GM23338 (cell line): ENCODE measurements around the gene RTN4RL1. TPM values are rescaled to one million over a fixed set of nuclear protein-coding genes. Genes with fewer than 3 reads are reported as not detected.

Experiments
- ATAC-seq: fragments of 200-7000 bp; cut with Tn5 transposase; 3 replicates; pipeline ENCODE4 v1.9.1; 2020
- DNase-seq: peaks from one replicate; pipeline ENCODE4 v3.0.0-alpha.2; 2015; ENCODE audit warnings: low spot score
- H2AFZ ChIP-seq: fragments of 200-600 bp; sonication (generic); 2 replicates; pipeline ENCODE4 v1.8.0; 2016; ENCODE audit warnings: antibody characterized with exemption, mild to moderate bottlenecking, moderate library complexity
- H3F3A ChIP-seq: fragments of 200-600 bp; sonication (generic); replicated peaks from 2 replicates; pipeline ENCODE4 v1.8.0; 2017; ENCODE audit warnings: antibody characterized with exemption, mixed run types, low read depth
- H3K27ac ChIP-seq: fragments of 200-600 bp; sonication (generic); 2 replicates; pipeline ENCODE4 v1.6.1; 2016; ENCODE audit warnings: low read depth
- H3K27me3 ChIP-seq: fragments of 200-600 bp; sonication (generic); 2 replicates; pipeline ENCODE4 v1.8.0; 2016; ENCODE audit warnings: mild to moderate bottlenecking, mixed run types, moderate library complexity; ENCODE audit not compliant: insufficient read depth
- H3K36me3 ChIP-seq: fragments of 200-600 bp; sonication (generic); 2 replicates; pipeline ENCODE4 v1.8.0; 2016; ENCODE audit warnings: mild to moderate bottlenecking; ENCODE audit not compliant: insufficient read depth
- H3K4me1 ChIP-seq: fragments of 200-600 bp; sonication (generic); 2 replicates; pipeline ENCODE4 v1.8.0; 2016; ENCODE audit warnings: mild to moderate bottlenecking, moderate library complexity; ENCODE audit not compliant: insufficient read depth
- H3K4me2 ChIP-seq: fragments of 200-600 bp; sonication (generic); 2 replicates; pipeline ENCODE4 v1.7.1; 2017; ENCODE audit warnings: mixed run types
- H3K4me3 ChIP-seq: fragments of 200-600 bp; sonication (generic); 2 replicates; pipeline ENCODE4 v1.6.1; 2016; ENCODE audit warnings: mixed run types
- H3K79me2 ChIP-seq: fragments of 200-600 bp; sonication (generic); replicated peaks from 2 replicates; pipeline ENCODE4 v1.8.0; 2017; ENCODE audit warnings: mild to moderate bottlenecking; ENCODE audit not compliant: insufficient read depth
- H3K9me2 ChIP-seq: fragments of 200-600 bp; sonication (generic); 2 replicates; pipeline ENCODE4 v1.8.0; 2017; ENCODE audit not compliant: insufficient read depth
- H4K20me1 ChIP-seq: fragments of 200-600 bp; sonication (generic); replicated peaks from 2 replicates; pipeline ENCODE4 v1.8.0; 2017; ENCODE audit warnings: mild to moderate bottlenecking; ENCODE audit not compliant: insufficient read depth
- H3K27ac Mint-ChIP-seq: 2 replicates; pipeline ENCODE4 v1.8.0; 2020; ENCODE audit warnings: inconsistent platforms, mild to moderate bottlenecking, moderate library complexity, mixed read lengths
- H3K27me3 Mint-ChIP-seq: 3 replicates; pipeline ENCODE4 v1.8.0; 2022; ENCODE audit warnings: low read depth, mild to moderate bottlenecking, moderate library complexity, mixed read lengths, inconsistent platforms; ENCODE audit not compliant: insufficient read depth, poor library complexity
- H3K36me3 Mint-ChIP-seq: 3 replicates; pipeline ENCODE4 v1.8.0; 2021; ENCODE audit warnings: low read depth, mild to moderate bottlenecking, inconsistent platforms, moderate library complexity, mixed read lengths
- H3K4me1 Mint-ChIP-seq: 3 replicates; pipeline ENCODE4 v1.8.0; 2020; ENCODE audit warnings: mild to moderate bottlenecking, inconsistent platforms, mixed read lengths
- H3K4me3 Mint-ChIP-seq: 3 replicates; pipeline ENCODE4 v1.8.0; 2021; ENCODE audit warnings: moderate library complexity, mild to moderate bottlenecking, inconsistent platforms, mixed read lengths
- H3K9me3 Mint-ChIP-seq: 3 replicates; pipeline ENCODE4 v1.8.0; 2020; ENCODE audit warnings: moderate library complexity, mild to moderate bottlenecking, inconsistent platforms, mixed read lengths
- CREB1 ChIP-seq: fragments of 250-450 bp; sonication (Bioruptor Pico); IDR thresholded peaks from 2 replicates; pipeline ENCODE4 v1.5.0; 2020; ENCODE audit warnings: low read depth, mild to moderate bottlenecking, moderate library complexity
- EZH2 ChIP-seq: fragments of 200-600 bp; sonication (generic); IDR thresholded peaks from one replicate; pipeline ENCODE4 v1.8.0; 2017; ENCODE audit warnings: antibody characterized with exemption, mild to moderate bottlenecking, low read depth; ENCODE audit not compliant: unreplicated experiment
- EZH2phosphoT487 ChIP-seq: fragments of 200-600 bp; sonication (generic); IDR thresholded peaks from one replicate; pipeline ENCODE4 v1.8.1; 2018; ENCODE audit warnings: antibody characterized with exemption; ENCODE audit not compliant: unreplicated experiment
- NANOG ChIP-seq: IDR thresholded peaks from 2 replicates; pipeline ENCODE4 v1.6.1; 2016; ENCODE audit warnings: antibody characterized with exemption, borderline replicate concordance
- POLR2AphosphoS5 ChIP-seq: IDR thresholded peaks from 2 replicates; pipeline ENCODE4 v1.6.1; 2016; ENCODE audit warnings: antibody characterized with exemption, low read depth
- STAT1 ChIP-seq: IDR thresholded peaks from one replicate; pipeline ENCODE4 v1.6.1; 2016; ENCODE audit warnings: antibody characterized with exemption; ENCODE audit not compliant: unreplicated experiment
- ZNF114 ChIP-seq: fragments of 250-450 bp; sonication (Bioruptor Pico); IDR thresholded peaks from 2 replicates; pipeline ENCODE4 v1.5.0; 2020; ENCODE audit warnings: mild to moderate bottlenecking, moderate library complexity
- ZNF331 ChIP-seq: fragments of 250-450 bp; sonication (Bioruptor Pico); IDR thresholded peaks from 2 replicates; pipeline ENCODE4 v1.5.0; 2020; ENCODE audit warnings: low read depth, mild to moderate bottlenecking, moderate library complexity
- polyA plus RNA-seq: library from polyadenylated mRNA; unstranded; fragments of >200 nt; fragmentation: Nextera tagmentation; extraction: Ambion mirVana; gene quantifications from 2 replicates; pipeline ENCODE4 v1.2.1, GENCODE V29; 2016
- total RNA-seq: library from RNA; depleted of rRNA; stranded (reverse); fragments of >200 nt; shearing (Covaris generic); gene quantifications from 2 replicates; pipeline ENCODE4 v1.2.3, GENCODE V29; 2014
- TF ChIP-seq, protein P1 (sequence below): fragments of 250-450 bp; sonication (Bioruptor Pico); IDR thresholded peaks from 2 replicates; pipeline ENCODE4 v1.5.0; 2020; ENCODE audit warnings: mild to moderate bottlenecking, moderate library complexity
- TF ChIP-seq, protein P2 (sequence below): IDR thresholded peaks from 2 replicates; pipeline ENCODE4 v1.6.1; 2016; ENCODE audit warnings: antibody characterized with exemption

The RTN4RL1 gene
- total and polyA plus RNA-seq, 2 experiments from 2014 or later, result 0.17 TPM; not detected in 1

GRCh38 chr17:2008332-2009126 is 16.6 kb downstream of the RTN4RL1 start (continued):
- TF ChIP-seq, protein P1, sequence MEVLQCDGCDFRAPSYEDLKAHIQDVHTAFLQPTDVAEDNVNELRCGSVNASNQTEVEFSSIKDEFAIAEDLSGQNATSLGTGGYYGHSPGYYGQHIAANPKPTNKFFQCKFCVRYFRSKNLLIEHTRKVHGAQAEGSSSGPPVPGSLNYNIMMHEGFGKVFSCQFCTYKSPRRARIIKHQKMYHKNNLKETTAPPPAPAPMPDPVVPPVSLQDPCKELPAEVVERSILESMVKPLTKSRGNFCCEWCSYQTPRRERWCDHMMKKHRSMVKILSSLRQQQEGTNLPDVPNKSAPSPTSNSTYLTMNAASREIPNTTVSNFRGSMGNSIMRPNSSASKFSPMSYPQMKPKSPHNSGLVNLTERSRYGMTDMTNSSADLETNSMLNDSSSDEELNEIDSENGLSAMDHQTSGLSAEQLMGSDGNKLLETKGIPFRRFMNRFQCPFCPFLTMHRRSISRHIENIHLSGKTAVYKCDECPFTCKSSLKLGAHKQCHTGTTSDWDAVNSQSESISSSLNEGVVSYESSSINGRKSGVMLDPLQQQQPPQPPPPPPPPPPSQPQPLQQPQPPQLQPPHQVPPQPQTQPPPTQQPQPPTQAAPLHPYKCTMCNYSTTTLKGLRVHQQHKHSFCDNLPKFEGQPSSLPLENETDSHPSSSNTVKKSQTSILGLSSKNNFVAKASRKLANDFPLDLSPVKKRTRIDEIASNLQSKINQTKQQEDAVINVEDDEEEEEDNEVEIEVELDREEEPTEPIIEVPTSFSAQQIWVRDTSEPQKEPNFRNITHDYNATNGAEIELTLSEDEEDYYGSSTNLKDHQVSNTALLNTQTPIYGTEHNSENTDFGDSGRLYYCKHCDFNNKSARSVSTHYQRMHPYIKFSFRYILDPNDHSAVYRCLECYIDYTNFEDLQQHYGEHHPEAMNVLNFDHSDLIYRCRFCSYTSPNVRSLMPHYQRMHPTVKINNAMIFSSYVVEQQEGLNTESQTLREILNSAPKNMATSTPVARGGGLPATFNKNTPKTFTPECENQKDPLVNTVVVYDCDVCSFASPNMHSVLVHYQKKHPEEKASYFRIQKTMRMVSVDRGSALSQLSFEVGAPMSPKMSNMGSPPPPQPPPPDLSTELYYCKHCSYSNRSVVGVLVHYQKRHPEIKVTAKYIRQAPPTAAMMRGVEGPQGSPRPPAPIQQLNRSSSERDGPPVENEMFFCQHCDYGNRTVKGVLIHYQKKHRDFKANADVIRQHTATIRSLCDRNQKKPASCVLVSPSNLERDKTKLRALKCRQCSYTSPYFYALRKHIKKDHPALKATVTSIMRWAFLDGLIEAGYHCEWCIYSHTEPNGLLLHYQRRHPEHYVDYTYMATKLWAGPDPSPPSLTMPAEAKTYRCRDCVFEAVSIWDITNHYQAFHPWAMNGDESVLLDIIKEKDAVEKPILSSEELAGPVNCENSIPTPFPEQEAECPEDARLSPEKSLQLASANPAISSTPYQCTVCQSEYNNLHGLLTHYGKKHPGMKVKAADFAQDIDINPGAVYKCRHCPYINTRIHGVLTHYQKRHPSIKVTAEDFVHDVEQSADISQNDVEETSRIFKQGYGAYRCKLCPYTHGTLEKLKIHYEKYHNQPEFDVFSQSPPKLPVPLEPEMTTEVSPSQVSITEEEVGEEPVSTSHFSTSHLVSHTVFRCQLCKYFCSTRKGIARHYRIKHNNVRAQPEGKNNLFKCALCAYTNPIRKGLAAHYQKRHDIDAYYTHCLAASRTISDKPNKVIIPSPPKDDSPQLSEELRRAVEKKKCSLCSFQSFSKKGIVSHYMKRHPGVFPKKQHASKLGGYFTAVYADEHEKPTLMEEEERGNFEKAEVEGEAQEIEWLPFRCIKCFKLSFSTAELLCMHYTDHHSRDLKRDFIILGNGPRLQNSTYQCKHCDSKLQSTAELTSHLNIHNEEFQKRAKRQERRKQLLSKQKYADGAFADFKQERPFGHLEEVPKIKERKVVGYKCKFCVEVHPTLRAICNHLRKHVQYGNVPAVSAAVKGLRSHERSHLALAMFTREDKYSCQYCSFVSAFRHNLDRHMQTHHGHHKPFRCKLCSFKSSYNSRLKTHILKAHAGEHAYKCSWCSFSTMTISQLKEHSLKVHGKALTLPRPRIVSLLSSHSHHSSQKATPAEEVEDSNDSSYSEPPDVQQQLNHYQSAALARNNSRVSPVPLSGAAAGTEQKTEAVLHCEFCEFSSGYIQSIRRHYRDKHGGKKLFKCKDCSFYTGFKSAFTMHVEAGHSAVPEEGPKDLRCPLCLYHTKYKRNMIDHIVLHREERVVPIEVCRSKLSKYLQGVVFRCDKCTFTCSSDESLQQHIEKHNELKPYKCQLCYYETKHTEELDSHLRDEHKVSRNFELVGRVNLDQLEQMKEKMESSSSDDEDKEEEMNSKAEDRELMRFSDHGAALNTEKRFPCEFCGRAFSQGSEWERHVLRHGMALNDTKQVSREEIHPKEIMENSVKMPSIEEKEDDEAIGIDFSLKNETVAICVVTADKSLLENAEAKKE (CRISPR knock-in tag), result no peak
- TF ChIP-seq EZH2, result no peak
- TF ChIP-seq, protein P2, sequence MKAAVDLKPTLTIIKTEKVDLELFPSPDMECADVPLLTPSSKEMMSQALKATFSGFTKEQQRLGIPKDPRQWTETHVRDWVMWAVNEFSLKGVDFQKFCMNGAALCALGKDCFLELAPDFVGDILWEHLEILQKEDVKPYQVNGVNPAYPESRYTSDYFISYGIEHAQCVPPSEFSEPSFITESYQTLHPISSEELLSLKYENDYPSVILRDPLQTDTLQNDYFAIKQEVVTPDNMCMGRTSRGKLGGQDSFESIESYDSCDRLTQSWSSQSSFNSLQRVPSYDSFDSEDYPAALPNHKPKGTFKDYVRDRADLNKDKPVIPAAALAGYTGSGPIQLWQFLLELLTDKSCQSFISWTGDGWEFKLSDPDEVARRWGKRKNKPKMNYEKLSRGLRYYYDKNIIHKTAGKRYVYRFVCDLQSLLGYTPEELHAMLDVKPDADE, result no peak
- no peak for TF ChIP-seq CREB1 (CRISPR knock-in tag)
- TF ChIP-seq EZH2phosphoT487, result no peak

- Histone ChIP-seq H4K20me1 (no peaks in the 10 kb centered on the region), H3K79me2 (no peaks in the 10 kb centered on the region), H3K4me1 (peaks cover 3% of the 10 kb centered on the region; the same call in 1 of the 2 replicates), H3K27ac (no peak overlapping the region), H2AFZ (0 out of 2 replicates have a peak overlapping the region, but pooled peaks have one; percentile 38), H3K27me3 (peaks cover 3% of the 10 kb centered on the region), H3K4me2 (no peak overlapping the region), H3K36me3 (no peaks in the 10 kb centered on the region), H3K9me2 (no peaks in the 10 kb centered on the region), H3K4me3 (no peak overlapping the region), H3F3A (no peaks in the 10 kb centered on the region)
- no peak for ATAC-seq
- Mint-ChIP-seq H3K4me1 (peaks cover 3% of the 10 kb centered on the region), H3K27ac (no peak overlapping the region), H3K9me3 (no peaks in the 10 kb centered on the region; the same call in 2 of the 3 replicates), H3K36me3 (no peaks in the 10 kb centered on the region), H3K27me3 (peaks cover 19% of the 10 kb centered on the region), H3K4me3 (no peak overlapping the region)
- DNase-seq, result no peak
- TF ChIP-seq NANOG, result no peak
- TF ChIP-seq CREB1 (CRISPR knock-in tag), result no peak
- no peak for TF ChIP-seq STAT1
- TF ChIP-seq ZNF114 (CRISPR knock-in tag), result no peak
- TF ChIP-seq ZNF331 (CRISPR knock-in tag), result no peak
- TF ChIP-seq, protein P2, result no peak
- no peak for TF ChIP-seq POLR2AphosphoS5
Observed at GRCh38 chr17:2004435-2004952, 20.6 kb downstream of the RTN4RL1 start.
